T-helper 2 cell treated with Interferon-gamma antibody and Interleukin-4, amounts not matched to agents 5 μg/mL and 100 μg/mL, for 36 hours (primary cell): ENCODE results near the gene GPR17.

Experiments
- DNase-seq: peaks from one replicate; pipeline ENCODE4 v3.0.0; 2021; ENCODE audit warnings: low spot score
- H3K27ac Mint-ChIP-seq: one replicate; pipeline ENCODE4 v1.8.0; 2021; ENCODE audit warnings: mild to moderate bottlenecking, mixed read lengths
- H3K27me3 Mint-ChIP-seq: one replicate; pipeline ENCODE4 v1.8.0; 2021; ENCODE audit warnings: low read depth, mixed read lengths
- H3K36me3 Mint-ChIP-seq: one replicate; pipeline ENCODE4 v1.8.0; 2021; ENCODE audit warnings: low read depth, mixed read lengths
- H3K4me1 Mint-ChIP-seq: one replicate; pipeline ENCODE4 v1.8.0; 2021; ENCODE audit warnings: low read depth, mixed read lengths
- H3K4me3 Mint-ChIP-seq: one replicate; pipeline ENCODE4 v1.8.0; 2022; ENCODE audit warnings: mild to moderate bottlenecking, moderate library complexity, mixed read lengths
- H3K9me3 Mint-ChIP-seq: one replicate; pipeline ENCODE4 v1.8.0; 2021; ENCODE audit warnings: mixed read lengths

The GPR17 gene

GRCh38 chr2:127622561-127623387 lies 23.2 kb upstream of the GPR17 start:
- H3K36me3 Mint-ChIP-seq, result no peaks in the 10 kb centered on the region
- no peak overlapping the region for H3K27ac Mint-ChIP-seq

GRCh38 chr2:127623388-127624319 lies 22.3 kb upstream of the GPR17 start:
- H3K27ac Mint-ChIP-seq, result no peak overlapping the region
- H3K4me1 Mint-ChIP-seq, result no peaks in the 10 kb centered on the region
- H3K4me3 Mint-ChIP-seq, result no peak overlapping the region
- no peaks in the 10 kb centered on the region for H3K27me3 Mint-ChIP-seq
- no peaks in the 10 kb centered on the region for H3K9me3 Mint-ChIP-seq
- no peak for DNase-seq
- H3K36me3 Mint-ChIP-seq, result no peaks in the 10 kb centered on the region

More at GRCh38 chr2:127622561-127623387, 23.2 kb upstream of the GPR17 start:
- no peak overlapping the region for H3K4me3 Mint-ChIP-seq
- no peaks in the 10 kb centered on the region for H3K4me1 Mint-ChIP-seq
- peaks cover 2% of the 10 kb centered on the region for H3K27me3 Mint-ChIP-seq
- no peak for DNase-seq
- H3K9me3 Mint-ChIP-seq, result no peaks in the 10 kb centered on the region

- Mint-ChIP-seq H3K9me3 (no peaks in the 10 kb centered on the region), H3K4me3 (no peak overlapping the region), H3K36me3 (no peaks in the 10 kb centered on the region), H3K27me3 (no peaks in the 10 kb centered on the region), H3K27ac (no peak overlapping the region), H3K4me1 (no peaks in the 10 kb centered on the region)
- DNase-seq, result no peak
Observed at GRCh38 chr2:127624320-127624755, 21.6 kb upstream of the GPR17 start.

- no peak for DNase-seq
- Mint-ChIP-seq H3K36me3 (no peaks in the 10 kb centered on the region), H3K27ac (no peak overlapping the region), H3K4me1 (no peaks in the 10 kb centered on the region), H3K9me3 (no peaks in the 10 kb centered on the region), H3K27me3 (no peaks in the 10 kb centered on the region), H3K4me3 (no peak overlapping the region)
Observed at GRCh38 chr2:127624756-127625571, 21.0 kb upstream of the GPR17 start.

- Mint-ChIP-seq H3K4me1 (no peaks in the 10 kb centered on the region), H3K27ac (no peak overlapping the region), H3K9me3 (no peaks in the 10 kb centered on the region), H3K4me3 (no peak overlapping the region), H3K27me3 (no peaks in the 10 kb centered on the region), H3K36me3 (no peaks in the 10 kb centered on the region)
- no peak for DNase-seq
Observed at GRCh38 chr2:127625572-127625951, 20.4 kb upstream of the GPR17 start.

- Mint-ChIP-seq H3K27me3 (no peaks in the 10 kb centered on the region), H3K27ac (no peak overlapping the region), H3K4me1 (no peaks in the 10 kb centered on the region), H3K4me3 (no peak overlapping the region), H3K36me3 (no peaks in the 10 kb centered on the region), H3K9me3 (no peaks in the 10 kb centered on the region)
- DNase-seq, result no peak
Observed at GRCh38 chr2:127626175-127626574, 19.8 kb upstream of the GPR17 start.

GRCh38 chr2:127626917-127627739 lies 18.8 kb upstream of the GPR17 start:
- Mint-ChIP-seq H3K27ac (no peak overlapping the region), H3K9me3 (no peaks in the 10 kb centered on the region), H3K4me1 (no peaks in the 10 kb centered on the region), H3K36me3 (no peaks in the 10 kb centered on the region), H3K27me3 (no peaks in the 10 kb centered on the region), H3K4me3 (no peak overlapping the region)
- no peak for DNase-seq

- DNase-seq, result no peak
- no peak overlapping the region for H3K4me3 Mint-ChIP-seq
- H3K9me3 Mint-ChIP-seq, result no peaks in the 10 kb centered on the region
- H3K36me3 Mint-ChIP-seq, result no peaks in the 10 kb centered on the region
- no peak overlapping the region for H3K27ac Mint-ChIP-seq
- no peaks in the 10 kb centered on the region for H3K27me3 Mint-ChIP-seq
- no peaks in the 10 kb centered on the region for H3K4me1 Mint-ChIP-seq
Observed at GRCh38 chr2:127627740-127628571, 18.0 kb upstream of the GPR17 start.

GRCh38 chr2:127628767-127629614 lies 17.0 kb upstream of the GPR17 start:
- no peak overlapping the region for H3K27ac Mint-ChIP-seq
- no peaks in the 10 kb centered on the region for H3K9me3 Mint-ChIP-seq
- no peak for DNase-seq
- no peaks in the 10 kb centered on the region for H3K36me3 Mint-ChIP-seq
- no peak overlapping the region for H3K4me3 Mint-ChIP-seq
- H3K27me3 Mint-ChIP-seq, result no peaks in the 10 kb centered on the region
- peaks cover 6% of the 10 kb centered on the region for H3K4me1 Mint-ChIP-seq

- no peaks in the 10 kb centered on the region for H3K9me3 Mint-ChIP-seq
- H3K36me3 Mint-ChIP-seq, result no peaks in the 10 kb centered on the region
- H3K27ac Mint-ChIP-seq, result no peak overlapping the region
- peaks cover 6% of the 10 kb centered on the region for H3K4me1 Mint-ChIP-seq
- H3K4me3 Mint-ChIP-seq, result no peak overlapping the region
- no peak for DNase-seq
- H3K27me3 Mint-ChIP-seq, result no peaks in the 10 kb centered on the region
Observed at GRCh38 chr2:127629637-127630036, 16.3 kb upstream of the GPR17 start.

- Mint-ChIP-seq H3K27ac (no peak overlapping the region), H3K9me3 (no peaks in the 10 kb centered on the region), H3K36me3 (no peaks in the 10 kb centered on the region), H3K27me3 (no peaks in the 10 kb centered on the region), H3K4me3 (no peak overlapping the region), H3K4me1 (peaks cover 6% of the 10 kb centered on the region)
- no peak for DNase-seq
Observed at GRCh38 chr2:127630096-127630863, 15.7 kb upstream of the GPR17 start.
